A549 (cell line): ENCODE measurements around the gene PSMD1. TPM values are rescaled to one million over a fixed set of nuclear protein-coding genes. Genes with fewer than 3 reads are reported as not detected.

Experiments
- ATAC-seq, 2 experiments: fragments of 200-7000 bp in 1 of 2; fragments of >200 bp in 1 of 2; cut with Nextera tagmentation in 1 of 2; cut with Tn5 transposase in 1 of 2; 3 replicates each; pipeline versions ENCODE4 v1.8.0 to v1.9.1; 2018 to 2020; ENCODE audit warnings: mild to moderate bottlenecking in 1 of 2, moderate library complexity in 1 of 2
- CTCF ChIA-PET: fragments of 300-600 bp; sonication (Branson Sonifier 250); formaldehyde crosslinking; extraction: SDS; loops from one replicate; lab custom pipeline; 2021; ENCODE audit warnings: antibody characterized with exemption, inconsistent platforms; lab: Yijun Ruan, JAX
- POLR2A ChIA-PET: fragments of 350-600 bp; formaldehyde crosslinking; extraction: SDS; loops from one replicate; lab custom pipeline; 2021; ENCODE audit warnings: antibody characterized with exemption, inconsistent platforms; lab: Yijun Ruan, JAX
- DNase-seq, 2 experiments: peaks; one replicate each; pipeline versions ENCODE4 v3.0.0 to v3.0.0-alpha.2; 2011 to 2016; ENCODE audit warnings: low read depth in 1 of 2, low spot score in 1 of 2
- FAIRE-seq: peaks from 2 replicates; lab custom pipeline; 2011; peaks lifted over from hg19 to GRCh38; lab: Jason Lieb, UNC
- H3K27ac ChIP-seq, 2 experiments: fragments of >200 bp; sonication (Bioruptor Twin); formaldehyde crosslinking; 3 replicates each; pipeline ENCODE4 v1.5.1; 2016 to 2017
- H3K4me1 ChIP-seq: fragments of >200 bp; sonication (Bioruptor Twin); formaldehyde crosslinking; 3 replicates; pipeline ENCODE4 v1.6.1; 2016
- H3K4me2 ChIP-seq: fragments of >200 bp; sonication (Bioruptor Twin); formaldehyde crosslinking; 3 replicates; pipeline ENCODE4 v1.6.1; 2016
- H3K4me3 ChIP-seq: fragments of >200 bp; sonication (Bioruptor Twin); formaldehyde crosslinking; 3 replicates; pipeline ENCODE4 v1.5.1; 2016
- H3K9me3 ChIP-seq: fragments of >200 bp; sonication (Bioruptor Twin); formaldehyde crosslinking; 3 replicates; pipeline ENCODE4 v1.6.1; 2016
- CHD4 ChIP-seq: fragments of 200-600 bp; sonication (generic); IDR thresholded peaks from 2 replicates; pipeline ENCODE4 v1.6.1; 2016; ENCODE audit warnings: antibody characterized with exemption, mild to moderate bottlenecking, borderline replicate concordance
- FOSB ChIP-seq: fragments of 250-450 bp; sonication (Bioruptor Pico); IDR thresholded peaks from 2 replicates; pipeline ENCODE4 v1.5.0; 2020; ENCODE audit warnings: mild to moderate bottlenecking, moderate library complexity
- FOSL2 ChIP-seq, 2 experiments: fragments of 450-650 bp in 1 of 2; fragments of >200 bp in 1 of 2; sonication (Bioruptor Twin) in 1 of 2; formaldehyde crosslinking; IDR thresholded peaks; 2 replicates each; pipeline versions ENCODE4 v1.5.0 to v1.6.1; 2016 to 2020; ENCODE audit warnings: mild to moderate bottlenecking in 1 of 2, moderate library complexity in 1 of 2
- HDAC2 ChIP-seq: fragments of 200-600 bp; sonication (generic); IDR thresholded peaks from 2 replicates; pipeline ENCODE4 v1.6.1; 2016
- HOXA7 ChIP-seq: fragments of 250-450 bp; sonication (Bioruptor Pico); IDR thresholded peaks from 2 replicates; pipeline ENCODE4 v1.5.0; 2020; ENCODE audit warnings: mild to moderate bottlenecking, moderate library complexity
- HOXB13 ChIP-seq: fragments of 250-450 bp; sonication (Bioruptor Pico); IDR thresholded peaks from 2 replicates; pipeline ENCODE4 v1.5.0; 2020; ENCODE audit warnings: low read depth, mild to moderate bottlenecking, moderate library complexity
- HOXB5 ChIP-seq: fragments of 250-450 bp; sonication (Bioruptor Pico); IDR thresholded peaks from 2 replicates; pipeline ENCODE4 v1.5.0; 2020; ENCODE audit warnings: mild to moderate bottlenecking, moderate library complexity
- KDM1A ChIP-seq: fragments of 200-600 bp; sonication (generic); IDR thresholded peaks from 2 replicates; pipeline ENCODE4 v1.6.1; 2016; ENCODE audit warnings: low read depth, mild to moderate bottlenecking
- KDM5A ChIP-seq: fragments of 200-600 bp; sonication (generic); IDR thresholded peaks from 2 replicates; pipeline ENCODE4 v1.6.1; 2016; ENCODE audit warnings: antibody characterized with exemption, mild to moderate bottlenecking
- MAFK ChIP-seq: fragments of 450-650 bp; IDR thresholded peaks from 2 replicates; pipeline ENCODE4 v1.6.1; 2014; ENCODE audit not compliant: partially characterized antibody
- MAZ ChIP-seq: fragments of 150-350 bp; IDR thresholded peaks from 2 replicates; pipeline ENCODE4 v1.6.1; 2014; ENCODE audit warnings: antibody characterized with exemption, low read depth, low read length, borderline replicate concordance
- PHF8 ChIP-seq: fragments of 200-600 bp; sonication (generic); IDR thresholded peaks from 2 replicates; pipeline ENCODE4 v1.6.1; 2016; ENCODE audit warnings: low read depth, mild to moderate bottlenecking, antibody characterized with exemption, moderate library complexity, borderline replicate concordance
- RAD21 ChIP-seq, 2 experiments: fragments of >200 bp in 1 of 2; sonication (Bioruptor Twin) in 1 of 2; formaldehyde crosslinking in 1 of 2; IDR thresholded peaks in 1 of 2; conservative IDR thresholded peaks in 1 of 2; 2 replicates in 1 of 2; 3 replicates in 1 of 2; pipeline ENCODE4 v1.6.1; 2012 to 2018; ENCODE audit warnings: inconsistent platforms in 1 of 2
- RARB ChIP-seq: fragments of 250-450 bp; sonication (Bioruptor Pico); IDR thresholded peaks from 2 replicates; pipeline ENCODE4 v1.8.0; 2021; ENCODE audit warnings: mild to moderate bottlenecking, moderate library complexity
- RNF2 ChIP-seq: fragments of 200-600 bp; sonication (generic); IDR thresholded peaks from 2 replicates; pipeline ENCODE4 v1.6.1; 2016; ENCODE audit warnings: low read depth, mild to moderate bottlenecking, antibody characterized with exemption, moderate library complexity, borderline replicate concordance
- SREBF2 ChIP-seq: fragments of 450-650 bp; IDR thresholded peaks from 2 replicates; pipeline ENCODE4 v1.6.1; 2014; ENCODE audit warnings: mild to moderate bottlenecking, moderate library complexity
- TFCP2L1 ChIP-seq: fragments of 250-450 bp; sonication (Bioruptor Pico); IDR thresholded peaks from 2 replicates; pipeline ENCODE4 v1.5.0; 2021; ENCODE audit warnings: mild to moderate bottlenecking
- ZC3H11A ChIP-seq: fragments of 450-650 bp; IDR thresholded peaks from 2 replicates; pipeline ENCODE4 v1.6.1; 2014; ENCODE audit warnings: antibody characterized with exemption, mild to moderate bottlenecking
- ZNF302 ChIP-seq: fragments of 250-450 bp; sonication (Bioruptor Pico); IDR thresholded peaks from 2 replicates; pipeline ENCODE4 v1.9.0; 2021; ENCODE audit warnings: inconsistent platforms, mild to moderate bottlenecking, moderate library complexity
- WGBS: methylation state at CpG from one replicate; pipeline ENCODE4 v1.1.6; 2017; ENCODE audit errors: missing lambda C conversion rate; 5-methylcytosine and 5-hydroxymethylcytosine counted together
- polyA plus RNA-seq, 4 experiments: library from polyadenylated mRNA; depleted of rRNA in 3 of 4; stranded (reverse); fragments of >200 nt; fragmentation: RNase III in 1 of 4; extraction: RNeasy Plus Mini Kit Qiagen cat#74134 plus additional on column Dnase treatment in 1 of 4; gene quantifications; 2 replicates in 3 of 4; 3 replicates in 1 of 4; pipeline ENCODE4 v1.2.3, GENCODE V29; 2011 to 2017
- TF ChIP-seq, protein P1 (sequence below): IDR thresholded peaks from 2 replicates; pipeline ENCODE4 v1.6.1; 2012
- TF ChIP-seq, protein P2 (sequence below): fragments of 150-350 bp; IDR thresholded peaks from 2 replicates; pipeline ENCODE4 v1.6.1; 2014; ENCODE audit warnings: low read depth, mild to moderate bottlenecking, low read length
- TF ChIP-seq, protein P3 (sequence below): fragments of 250-450 bp; sonication (Bioruptor Pico); IDR thresholded peaks from 2 replicates; pipeline ENCODE4 v1.5.0; 2020; ENCODE audit warnings: low read depth, mild to moderate bottlenecking, moderate library complexity
- TF ChIP-seq, protein P4 (sequence below): fragments of 250-450 bp; sonication (Bioruptor Pico); IDR thresholded peaks from 2 replicates; pipeline ENCODE4 v1.5.0; 2021; ENCODE audit warnings: mild to moderate bottlenecking, moderate library complexity, borderline replicate concordance
- TF ChIP-seq, protein P5 (sequence below): fragments of 450-650 bp; IDR thresholded peaks from 2 replicates; pipeline ENCODE4 v1.6.1; 2014; ENCODE audit warnings: antibody characterized with exemption

The PSMD1 gene
- polyA plus RNA-seq, 2 of the 4 experiments (the other 2 are of a cell fraction) = 122 to 248 TPM

DNA sequence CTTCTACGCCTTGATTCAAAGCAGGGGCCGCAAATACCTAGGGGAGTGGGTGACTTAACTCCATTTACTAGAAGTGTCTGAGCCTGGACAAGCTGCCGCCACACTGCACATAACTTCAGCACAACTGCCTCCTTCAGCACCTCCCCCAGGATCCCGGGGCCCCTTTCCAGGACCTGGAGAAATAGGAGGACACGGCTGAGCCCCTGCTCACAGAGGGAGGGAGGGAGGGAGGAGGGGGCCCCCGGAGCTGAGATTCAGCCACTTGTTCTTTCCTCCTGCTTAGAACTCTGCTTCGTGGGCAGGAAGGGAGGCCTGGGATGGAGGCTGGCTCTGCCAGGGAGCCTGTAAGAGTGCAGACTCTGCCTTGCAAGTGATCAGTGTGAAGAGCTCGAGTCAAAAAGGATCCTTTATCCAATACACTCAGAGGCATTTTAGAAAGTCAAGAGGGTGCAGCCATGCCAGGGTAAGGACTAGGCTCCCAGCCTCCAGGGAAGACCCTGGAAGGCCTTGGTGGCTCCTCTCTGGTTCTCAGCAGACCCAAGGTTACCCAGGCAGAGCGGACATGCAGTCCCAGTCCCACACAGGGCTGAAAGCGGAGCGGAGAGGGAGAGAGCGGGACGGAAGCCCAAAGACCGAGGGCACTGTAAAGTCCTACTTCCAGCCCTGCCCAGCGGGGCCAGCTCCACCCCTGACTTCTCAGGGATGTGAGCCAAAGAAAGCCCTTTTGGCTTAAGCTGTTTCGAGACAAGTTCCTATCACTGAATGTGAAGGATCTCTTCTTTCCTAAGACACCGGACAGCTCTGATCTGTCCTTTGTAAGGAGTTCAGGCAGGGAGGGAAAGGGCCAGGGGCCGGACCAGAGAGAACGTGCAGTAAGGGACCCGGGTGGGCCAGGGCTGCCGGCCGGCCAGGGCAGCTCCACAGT is 133.2 kb downstream of the PSMD1 start:
- H3K27ac ChIP-seq = no peak overlapping the region

DNA sequence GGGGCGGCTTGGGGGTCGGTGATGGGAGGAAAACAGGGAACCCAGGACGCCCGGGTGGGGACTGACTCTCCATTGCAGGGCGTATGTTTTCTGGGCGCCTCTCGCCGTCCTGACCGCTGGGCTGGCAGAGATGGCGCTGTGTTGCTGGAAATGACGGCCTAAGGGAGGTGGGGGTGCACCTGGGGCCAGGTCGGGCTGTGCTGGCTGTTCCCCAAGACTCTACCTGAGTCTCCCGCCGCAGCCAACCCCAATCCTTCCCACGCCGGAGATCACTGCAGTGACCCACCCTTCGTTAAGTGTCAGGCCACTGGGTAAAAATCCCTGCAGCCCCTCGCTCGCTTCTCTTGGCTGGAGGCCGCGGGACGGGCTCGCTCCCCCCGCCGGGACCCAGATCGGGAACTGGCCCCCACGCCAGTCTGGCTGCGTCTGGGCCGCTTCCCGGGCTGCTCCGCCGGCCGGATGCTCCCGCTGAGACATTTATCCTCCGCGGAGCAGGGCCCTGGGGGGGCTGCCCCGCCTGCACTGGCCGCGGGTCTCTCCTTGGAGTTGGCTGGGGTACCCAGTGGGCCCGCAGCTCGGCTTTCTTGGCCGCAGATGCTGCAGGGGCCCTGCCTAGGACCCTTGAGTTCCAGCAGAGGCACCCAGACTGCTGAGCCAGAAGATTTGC is 134.0 kb downstream of the PSMD1 start:
- POLR2A ChIA-PET = interaction anchor here (0.7 kb wide), 1 partner anchor 12 kb away, joined by 6 read pairs; no protein-coding TSS in a partner anchor
- no peak overlapping the region for H3K4me2 ChIP-seq
- no peak for DNase-seq
- CTCF ChIA-PET = interaction anchor here (1.1 to 4.3 kb wide), 5 partner anchors 10 to 99 kb away, joined by 3 to 39 read pairs (median 5); no protein-coding TSS in a partner anchor
- no peak overlapping the region for H3K4me3 ChIP-seq
- peak; percentile 7 to 32; a peak in 1 of 6 replicates for ATAC-seq
- no peaks in the 10 kb centered on the region for H3K4me1 ChIP-seq
- 81% methylated on average over 34 of the region's 42 CpGs for WGBS
- no peak for TF ChIP-seq HOXA7 (CRISPR knock-in tag)
- TF ChIP-seq ZNF302 (CRISPR knock-in tag) = no peak
- TF ChIP-seq, protein P1, sequence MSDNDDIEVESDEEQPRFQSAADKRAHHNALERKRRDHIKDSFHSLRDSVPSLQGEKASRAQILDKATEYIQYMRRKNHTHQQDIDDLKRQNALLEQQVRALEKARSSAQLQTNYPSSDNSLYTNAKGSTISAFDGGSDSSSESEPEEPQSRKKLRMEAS = no peak
- no peak for TF ChIP-seq KDM5A
- TF ChIP-seq FOSL2 (IDR thresholded peaks at IDR 0.05) = no peak
- TF ChIP-seq FOSL2 (CRISPR knock-in tag; IDR thresholded peaks at IDR 0.05) = no peak
- TF ChIP-seq TFCP2L1 (CRISPR knock-in tag) = no peak
- TF ChIP-seq, protein P2, sequence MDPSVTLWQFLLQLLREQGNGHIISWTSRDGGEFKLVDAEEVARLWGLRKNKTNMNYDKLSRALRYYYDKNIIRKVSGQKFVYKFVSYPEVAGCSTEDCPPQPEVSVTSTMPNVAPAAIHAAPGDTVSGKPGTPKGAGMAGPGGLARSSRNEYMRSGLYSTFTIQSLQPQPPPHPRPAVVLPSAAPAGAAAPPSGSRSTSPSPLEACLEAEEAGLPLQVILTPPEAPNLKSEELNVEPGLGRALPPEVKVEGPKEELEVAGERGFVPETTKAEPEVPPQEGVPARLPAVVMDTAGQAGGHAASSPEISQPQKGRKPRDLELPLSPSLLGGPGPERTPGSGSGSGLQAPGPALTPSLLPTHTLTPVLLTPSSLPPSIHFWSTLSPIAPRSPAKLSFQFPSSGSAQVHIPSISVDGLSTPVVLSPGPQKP = no peak
- TF ChIP-seq, protein P3, sequence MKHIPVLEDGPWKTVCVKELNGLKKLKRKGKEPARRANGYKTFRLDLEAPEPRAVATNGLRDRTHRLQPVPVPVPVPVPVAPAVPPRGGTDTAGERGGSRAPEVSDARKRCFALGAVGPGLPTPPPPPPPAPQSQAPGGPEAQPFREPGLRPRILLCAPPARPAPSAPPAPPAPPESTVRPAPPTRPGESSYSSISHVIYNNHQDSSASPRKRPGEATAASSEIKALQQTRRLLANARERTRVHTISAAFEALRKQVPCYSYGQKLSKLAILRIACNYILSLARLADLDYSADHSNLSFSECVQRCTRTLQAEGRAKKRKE (CRISPR knock-in tag) = no peak
- no peak for TF ChIP-seq RARB
- no peak for TF ChIP-seq HDAC2
- TF ChIP-seq ZC3H11A = no peak
- no peak for TF ChIP-seq HOXB5
- TF ChIP-seq, protein P4, sequence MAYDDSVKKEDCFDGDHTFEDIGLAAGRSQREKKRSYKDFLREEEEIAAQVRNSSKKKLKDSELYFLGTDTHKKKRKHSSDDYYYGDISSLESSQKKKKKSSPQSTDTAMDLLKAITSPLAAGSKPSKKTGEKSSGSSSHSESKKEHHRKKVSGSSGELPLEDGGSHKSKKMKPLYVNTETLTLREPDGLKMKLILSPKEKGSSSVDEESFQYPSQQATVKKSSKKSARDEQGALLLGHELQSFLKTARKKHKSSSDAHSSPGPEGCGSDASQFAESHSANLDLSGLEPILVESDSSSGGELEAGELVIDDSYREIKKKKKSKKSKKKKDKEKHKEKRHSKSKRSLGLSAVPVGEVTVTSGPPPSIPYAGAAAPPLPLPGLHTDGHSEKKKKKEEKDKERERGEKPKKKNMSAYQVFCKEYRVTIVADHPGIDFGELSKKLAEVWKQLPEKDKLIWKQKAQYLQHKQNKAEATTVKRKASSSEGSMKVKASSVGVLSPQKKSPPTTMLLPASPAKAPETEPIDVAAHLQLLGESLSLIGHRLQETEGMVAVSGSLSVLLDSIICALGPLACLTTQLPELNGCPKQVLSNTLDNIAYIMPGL (CRISPR knock-in tag) = no peak
- no peak for TF ChIP-seq CHD4
- TF ChIP-seq HOXB13 (CRISPR knock-in tag) = no peak
- no peak for TF ChIP-seq MAFK
- FAIRE-seq = no peak
- H3K27ac ChIP-seq = no peak overlapping the region
- H3K9me3 ChIP-seq = no peaks in the 10 kb centered on the region

More for the DNA sequence above, 133.2 kb downstream of the PSMD1 start:
- Histone ChIP-seq H3K4me2 (no peak overlapping the region), H3K9me3 (no peaks in the 10 kb centered on the region), H3K4me1 (no peaks in the 10 kb centered on the region), H3K4me3 (no peak overlapping the region)
- no peak for TF ChIP-seq PHF8
- TF ChIP-seq MAZ = no peak
- TF ChIP-seq SREBF2 = no peak
- no peak for TF ChIP-seq KDM1A
- no peak for TF ChIP-seq ZNF302 (CRISPR knock-in tag)
- TF ChIP-seq, protein P5, sequence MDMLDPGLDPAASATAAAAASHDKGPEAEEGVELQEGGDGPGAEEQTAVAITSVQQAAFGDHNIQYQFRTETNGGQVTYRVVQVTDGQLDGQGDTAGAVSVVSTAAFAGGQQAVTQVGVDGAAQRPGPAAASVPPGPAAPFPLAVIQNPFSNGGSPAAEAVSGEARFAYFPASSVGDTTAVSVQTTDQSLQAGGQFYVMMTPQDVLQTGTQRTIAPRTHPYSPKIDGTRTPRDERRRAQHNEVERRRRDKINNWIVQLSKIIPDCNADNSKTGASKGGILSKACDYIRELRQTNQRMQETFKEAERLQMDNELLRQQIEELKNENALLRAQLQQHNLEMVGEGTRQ = no peak
- TF ChIP-seq FOSL2 (IDR thresholded peaks at IDR 0.05) = no peak
- no peak for TF ChIP-seq FOSL2 (CRISPR knock-in tag; IDR thresholded peaks at IDR 0.05)
- TF ChIP-seq HDAC2 = no peak
- TF ChIP-seq RAD21 (conservative IDR thresholded peaks at IDR 0.05 in 1 of 2, IDR thresholded peaks at IDR 0.05 in 1 of 2) = no peak
- TF ChIP-seq RNF2 = no peak
- no peak for TF ChIP-seq FOSB (CRISPR knock-in tag)
- TF ChIP-seq HOXA7 (CRISPR knock-in tag) = no peak
- ATAC-seq = peak in 1 of 2 experiments; percentile 15; a peak in 3 of 6 replicates
- WGBS = 78% methylated on average over 16 of the region's 22 CpGs
- no peak for FAIRE-seq
- CTCF ChIA-PET = interaction anchor here (0.6 to 4.3 kb wide), 6 partner anchors 23 to 395 kb away, joined by 3 to 39 read pairs (median 4); no protein-coding TSS in a partner anchor
- POLR2A ChIA-PET = no interaction called here
- no peak for DNase-seq
